ENCODE data around the gene SYT8.

Gene SYT8

DNA sequence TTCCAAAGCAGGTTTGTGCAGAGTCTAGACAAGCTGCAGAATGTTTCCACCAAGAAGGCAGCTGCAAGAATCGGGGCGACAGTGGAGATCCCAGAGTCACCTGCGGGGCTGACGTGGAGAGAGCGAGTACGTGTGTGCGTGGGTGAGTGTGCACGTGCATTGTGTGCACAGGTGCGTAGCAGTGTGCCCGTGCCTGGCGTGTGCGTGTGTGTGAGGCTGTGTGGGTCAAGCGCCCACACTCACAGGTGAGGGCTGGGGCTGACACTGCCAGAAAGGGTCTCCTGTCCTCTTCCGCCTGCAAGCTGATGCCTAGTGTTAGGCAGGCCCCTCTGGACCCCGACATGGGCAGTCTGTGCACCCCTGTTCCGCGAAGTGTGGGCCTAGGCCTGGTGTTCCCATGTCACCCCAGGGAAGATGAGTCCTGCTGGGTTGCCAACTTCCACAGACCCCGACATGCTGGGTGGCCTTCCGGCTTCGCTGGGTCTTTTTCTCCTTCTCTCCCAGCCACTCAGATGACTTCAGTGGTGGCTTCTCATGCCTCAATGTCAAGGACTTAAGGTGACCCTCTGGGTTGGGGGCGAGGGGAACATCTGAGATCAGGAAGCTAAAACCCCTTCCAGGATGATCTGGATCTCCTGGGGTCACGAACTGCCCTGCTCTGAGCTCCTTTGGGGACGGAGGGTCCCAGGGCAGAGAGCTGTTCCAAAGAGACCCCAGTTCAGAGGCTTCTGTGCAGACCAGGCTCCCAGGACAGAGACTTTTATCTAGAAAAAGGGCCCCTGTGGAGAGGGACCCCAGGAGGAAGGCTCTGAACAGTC is 10.4 kb upstream of the SYT8 start:
- no peaks in the 10 kb centered on the region for H3K4me1 ChIP-seq (ENCODE audit: insufficient read depth, low read length, severe bottlenecking)
- H4K20me1 ChIP-seq (ENCODE audit: insufficient read depth, low read length), result no peaks in the 10 kb centered on the region
- no peaks in the 10 kb centered on the region for H3F3A ChIP-seq (ENCODE audit: insufficient read depth, low read length)
- H3K9ac ChIP-seq (ENCODE audit: low read length), result no peak overlapping the region
- no peak overlapping the region for H3K4me3 ChIP-seq (ENCODE audit: low read depth, low read length, poor library complexity, severe bottlenecking)
- no peaks in the 10 kb centered on the region for H3K9me2 ChIP-seq (ENCODE audit: low read depth, low read length)
- H2AFZ ChIP-seq (ENCODE audit: low read length), result no peak overlapping the region
- H3K79me2 ChIP-seq (ENCODE audit: insufficient read depth, low read length), result no peaks in the 10 kb centered on the region
- no peaks in the 10 kb centered on the region for H3K9me3 ChIP-seq (ENCODE audit: low read length)
- TF ChIP-seq, protein P1, sequence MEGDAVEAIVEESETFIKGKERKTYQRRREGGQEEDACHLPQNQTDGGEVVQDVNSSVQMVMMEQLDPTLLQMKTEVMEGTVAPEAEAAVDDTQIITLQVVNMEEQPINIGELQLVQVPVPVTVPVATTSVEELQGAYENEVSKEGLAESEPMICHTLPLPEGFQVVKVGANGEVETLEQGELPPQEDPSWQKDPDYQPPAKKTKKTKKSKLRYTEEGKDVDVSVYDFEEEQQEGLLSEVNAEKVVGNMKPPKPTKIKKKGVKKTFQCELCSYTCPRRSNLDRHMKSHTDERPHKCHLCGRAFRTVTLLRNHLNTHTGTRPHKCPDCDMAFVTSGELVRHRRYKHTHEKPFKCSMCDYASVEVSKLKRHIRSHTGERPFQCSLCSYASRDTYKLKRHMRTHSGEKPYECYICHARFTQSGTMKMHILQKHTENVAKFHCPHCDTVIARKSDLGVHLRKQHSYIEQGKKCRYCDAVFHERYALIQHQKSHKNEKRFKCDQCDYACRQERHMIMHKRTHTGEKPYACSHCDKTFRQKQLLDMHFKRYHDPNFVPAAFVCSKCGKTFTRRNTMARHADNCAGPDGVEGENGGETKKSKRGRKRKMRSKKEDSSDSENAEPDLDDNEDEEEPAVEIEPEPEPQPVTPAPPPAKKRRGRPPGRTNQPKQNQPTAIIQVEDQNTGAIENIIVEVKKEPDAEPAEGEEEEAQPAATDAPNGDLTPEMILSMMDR (IDR thresholded peaks at IDR 0.05; ENCODE audit: low read length), result no peak
- TF ChIP-seq EZH2 (IDR thresholded peaks at IDR 0.05; ENCODE audit: borderline replicate concordance, low read length), result no peak
- no peaks in the 10 kb centered on the region for H3K36me3 ChIP-seq (ENCODE audit: insufficient read depth, low read length)
- no peaks in the 10 kb centered on the region; the same call in 1 of the 2 replicates for H3K27me3 ChIP-seq (ENCODE audit: insufficient read depth, low read length)
- H3K27ac ChIP-seq (ENCODE audit: low read depth, low read length, poor library complexity, severe bottlenecking), result no peak overlapping the region
- no peak overlapping the region for H3K4me2 ChIP-seq (ENCODE audit: low read length)

DNA sequence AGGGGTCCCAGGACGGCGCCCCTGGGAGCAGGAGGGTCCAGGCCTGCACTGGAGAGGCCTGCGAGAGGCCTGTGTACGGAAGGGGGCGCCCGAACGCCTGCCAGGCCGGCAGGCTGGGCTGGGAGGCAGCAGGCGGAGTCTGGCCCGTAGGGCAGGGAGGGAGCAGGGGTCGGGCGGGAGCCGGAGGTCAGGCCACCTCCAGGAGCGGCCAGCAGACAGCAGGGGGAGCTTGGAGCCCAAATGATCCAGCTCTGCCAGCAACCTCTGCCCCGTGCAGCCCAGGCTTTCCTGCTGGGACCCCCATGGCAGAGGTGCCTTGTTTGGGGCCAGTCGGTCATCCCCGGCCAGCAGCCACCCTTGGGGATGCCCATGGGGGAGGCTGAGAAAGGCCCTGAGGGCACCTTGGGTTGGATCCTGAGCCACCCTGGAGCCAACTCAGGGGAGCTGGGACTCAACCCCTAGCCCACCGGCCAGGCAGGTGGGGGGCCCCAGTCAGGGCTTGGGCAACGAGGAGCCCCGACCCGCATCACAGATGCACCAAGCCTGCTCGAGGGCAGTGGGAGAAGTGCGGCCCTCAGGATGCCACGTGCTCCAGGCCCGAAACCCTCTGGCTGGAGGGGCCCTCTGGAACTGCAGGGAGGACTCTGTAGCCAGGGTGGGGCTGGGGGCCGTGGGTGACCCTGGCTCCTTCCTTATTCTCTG is 9.6 kb upstream of the SYT8 start:
- no peak overlapping the region for H2AFZ ChIP-seq (ENCODE audit: low read length)

DNA sequence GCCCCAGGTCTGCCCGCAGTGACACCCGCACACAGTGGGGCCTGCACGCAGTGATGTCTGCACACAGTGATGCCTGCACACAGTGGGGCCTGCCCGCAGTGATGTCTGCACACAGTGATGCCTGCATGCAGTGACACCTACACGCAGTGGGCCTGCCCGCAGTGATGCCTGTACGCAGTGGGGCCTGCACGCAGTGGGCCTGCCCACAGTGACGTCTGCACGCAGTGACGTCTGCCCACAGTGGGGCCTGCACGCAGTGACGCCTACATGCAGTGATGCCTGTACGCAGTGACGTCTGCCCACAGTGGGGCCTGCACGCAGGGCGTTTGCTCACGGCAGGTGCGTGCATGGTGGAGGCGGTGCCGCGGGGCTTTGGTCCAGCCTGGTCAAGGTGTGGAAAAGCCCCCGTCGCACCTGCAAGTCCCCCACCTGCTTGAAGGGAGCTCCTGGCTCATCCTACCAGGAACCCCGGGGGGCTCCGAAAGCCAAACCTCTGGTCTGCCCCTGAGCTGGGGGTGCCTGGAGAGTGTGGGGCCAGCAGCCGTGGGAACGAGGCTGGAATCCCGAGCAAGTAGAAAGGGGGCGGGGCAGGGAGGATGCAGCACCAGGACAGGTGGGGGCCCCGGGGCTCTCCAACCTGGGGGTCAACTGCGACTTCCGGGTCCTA is 8.9 kb upstream of the SYT8 start:
- no peaks in the 10 kb centered on the region for H3K79me2 ChIP-seq (ENCODE audit: insufficient read depth, low read length)
- H3K4me2 ChIP-seq (ENCODE audit: low read length), result no peak overlapping the region
- no peaks in the 10 kb centered on the region for H3K4me1 ChIP-seq (ENCODE audit: insufficient read depth, low read length, severe bottlenecking)
- H3K4me3 ChIP-seq (ENCODE audit: low read depth, low read length, poor library complexity, severe bottlenecking), result no peak overlapping the region
- no peaks in the 10 kb centered on the region for H3K9me2 ChIP-seq (ENCODE audit: low read depth, low read length)
- H4K20me1 ChIP-seq (ENCODE audit: insufficient read depth, low read length), result no peaks in the 10 kb centered on the region
- H2AFZ ChIP-seq (ENCODE audit: low read length), result no peak overlapping the region
- H3K36me3 ChIP-seq (ENCODE audit: insufficient read depth, low read length), result no peaks in the 10 kb centered on the region
- no peaks in the 10 kb centered on the region for H3K9me3 ChIP-seq (ENCODE audit: low read length)
- no peaks in the 10 kb centered on the region for H3F3A ChIP-seq (ENCODE audit: insufficient read depth, low read length)
- TF ChIP-seq, protein P1 (IDR thresholded peaks at IDR 0.05; ENCODE audit: low read length), result no peak
- no peak for TF ChIP-seq EZH2 (IDR thresholded peaks at IDR 0.05; ENCODE audit: borderline replicate concordance, low read length)
- no peak overlapping the region for H3K27ac ChIP-seq (ENCODE audit: low read depth, low read length, poor library complexity, severe bottlenecking)
- H3K9ac ChIP-seq (ENCODE audit: low read length), result no peak overlapping the region
- no peaks in the 10 kb centered on the region; the same call in 1 of the 2 replicates for H3K27me3 ChIP-seq (ENCODE audit: insufficient read depth, low read length)

More for the DNA sequence above, 9.6 kb upstream of the SYT8 start:
- no peaks in the 10 kb centered on the region; the same call in 1 of the 2 replicates for H3K27me3 ChIP-seq (ENCODE audit: insufficient read depth, low read length)
- no peaks in the 10 kb centered on the region for H4K20me1 ChIP-seq (ENCODE audit: insufficient read depth, low read length)
- H3K9me2 ChIP-seq (ENCODE audit: low read depth, low read length), result no peaks in the 10 kb centered on the region
- no peaks in the 10 kb centered on the region for H3K36me3 ChIP-seq (ENCODE audit: insufficient read depth, low read length)
- TF ChIP-seq, protein P1 (IDR thresholded peaks at IDR 0.05; ENCODE audit: low read length), result peak; percentile 66
- no peak for TF ChIP-seq EZH2 (IDR thresholded peaks at IDR 0.05; ENCODE audit: borderline replicate concordance, low read length)
- H3K9me3 ChIP-seq (ENCODE audit: low read length), result no peaks in the 10 kb centered on the region
- no peaks in the 10 kb centered on the region for H3K4me1 ChIP-seq (ENCODE audit: insufficient read depth, low read length, severe bottlenecking)
- no peak overlapping the region for H3K4me3 ChIP-seq (ENCODE audit: low read depth, low read length, poor library complexity, severe bottlenecking)
- no peak overlapping the region for H3K9ac ChIP-seq (ENCODE audit: low read length)
- no peaks in the 10 kb centered on the region for H3K79me2 ChIP-seq (ENCODE audit: insufficient read depth, low read length)
- H3F3A ChIP-seq (ENCODE audit: insufficient read depth, low read length), result no peaks in the 10 kb centered on the region
- H3K4me2 ChIP-seq (ENCODE audit: low read length), result no peak overlapping the region
- no peak overlapping the region for H3K27ac ChIP-seq (ENCODE audit: low read depth, low read length, poor library complexity, severe bottlenecking)

Measured in OCI-LY1 (cell line).